Testis (tissue), 2 donors: ENCODE results near the gene CD74.

ENCODE experiments used
- POLR2A ChIP-seq: fragments of 450-650 bp; IDR thresholded peaks from one replicate; pipeline ENCODE4 v1.6.1; 2017; ENCODE audit warnings: antibody characterized with exemption, mild to moderate bottlenecking, moderate library complexity
- TF ChIP-seq, protein P1 (sequence below), 3 experiments: fragments of 450-650 bp in 2 of 3; fragments of 200-600 bp in 1 of 3; sonication (generic) in 1 of 3; IDR thresholded peaks; one replicate each; pipeline ENCODE4 v1.5.1; 2016 to 2019; ENCODE audit warnings: antibody characterized with exemption in 3 of 3, mild to moderate bottlenecking in 2 of 3, moderate library complexity in 1 of 3

DNA sequence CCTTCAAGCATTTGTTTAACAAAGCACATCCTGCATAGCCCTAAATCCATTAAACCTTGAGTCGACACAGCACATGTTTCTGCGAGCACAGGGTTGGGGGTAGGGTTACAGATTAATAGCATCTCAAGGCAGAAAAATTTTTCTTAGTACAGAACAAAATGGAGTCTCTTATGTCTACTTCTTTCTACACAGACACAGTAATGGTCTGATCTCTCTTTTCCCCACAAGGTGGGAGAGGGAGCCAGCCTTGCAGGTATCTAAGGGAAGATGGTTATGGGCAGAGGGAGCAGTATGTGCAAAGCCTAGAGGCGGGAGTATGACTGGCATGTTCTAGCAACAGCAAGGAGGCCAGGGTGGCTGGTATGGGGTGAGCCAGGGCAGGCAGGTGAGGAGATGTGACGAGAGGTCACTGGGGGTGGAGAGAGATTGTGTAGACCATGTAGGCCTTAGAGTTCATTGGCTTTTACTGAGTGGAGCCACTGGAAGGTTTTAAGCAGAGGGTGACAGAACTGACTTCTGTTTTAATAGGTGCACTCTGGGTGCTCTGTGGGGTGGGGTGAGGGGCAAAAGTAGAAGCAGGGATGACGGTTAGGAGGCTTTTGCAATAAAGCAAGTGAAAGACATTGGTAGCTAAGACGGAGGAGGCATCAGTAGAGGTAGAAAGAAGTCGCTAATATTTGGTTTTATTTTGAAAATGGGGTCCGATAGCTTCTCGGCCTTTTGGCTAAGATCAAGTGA is 42.0 kb upstream of the CD74 start:
- TF ChIP-seq, protein P1, sequence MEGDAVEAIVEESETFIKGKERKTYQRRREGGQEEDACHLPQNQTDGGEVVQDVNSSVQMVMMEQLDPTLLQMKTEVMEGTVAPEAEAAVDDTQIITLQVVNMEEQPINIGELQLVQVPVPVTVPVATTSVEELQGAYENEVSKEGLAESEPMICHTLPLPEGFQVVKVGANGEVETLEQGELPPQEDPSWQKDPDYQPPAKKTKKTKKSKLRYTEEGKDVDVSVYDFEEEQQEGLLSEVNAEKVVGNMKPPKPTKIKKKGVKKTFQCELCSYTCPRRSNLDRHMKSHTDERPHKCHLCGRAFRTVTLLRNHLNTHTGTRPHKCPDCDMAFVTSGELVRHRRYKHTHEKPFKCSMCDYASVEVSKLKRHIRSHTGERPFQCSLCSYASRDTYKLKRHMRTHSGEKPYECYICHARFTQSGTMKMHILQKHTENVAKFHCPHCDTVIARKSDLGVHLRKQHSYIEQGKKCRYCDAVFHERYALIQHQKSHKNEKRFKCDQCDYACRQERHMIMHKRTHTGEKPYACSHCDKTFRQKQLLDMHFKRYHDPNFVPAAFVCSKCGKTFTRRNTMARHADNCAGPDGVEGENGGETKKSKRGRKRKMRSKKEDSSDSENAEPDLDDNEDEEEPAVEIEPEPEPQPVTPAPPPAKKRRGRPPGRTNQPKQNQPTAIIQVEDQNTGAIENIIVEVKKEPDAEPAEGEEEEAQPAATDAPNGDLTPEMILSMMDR (IDR thresholded peaks at IDR 0.05): no peak
- TF ChIP-seq POLR2A: no peak
